BJ (cell line): ENCODE results near the gene FAAP20. TPM values are rescaled to one million over a fixed set of nuclear protein-coding genes. Genes with fewer than 3 reads are reported as not detected.
A peak's percentile ranks its signal among the peaks of the same experiment; 100 is the strongest.

ENCODE experiments used
- CTCF ChIA-PET: fragments of 350-600 bp; formaldehyde crosslinking; extraction: SDS; loops from one replicate; lab custom pipeline; 2021; ENCODE audit warnings: antibody characterized with exemption, inconsistent platforms; lab: Yijun Ruan, JAX
- POLR2A ChIA-PET: fragments of 300-600 bp; sonication (Branson Sonifier 250); formaldehyde crosslinking; extraction: SDS; loops from one replicate; lab custom pipeline; 2021; ENCODE audit warnings: antibody characterized with exemption; lab: Charles Lee
- DNase-seq: peaks from one replicate; pipeline ENCODE4 v3.0.0-alpha.2; 2011; ENCODE audit warnings: low read depth
- H3K27me3 ChIP-seq: 2 replicates; pipeline ENCODE4 v1.6.0; 2011; ENCODE audit warnings: low read length; ENCODE audit not compliant: control insufficient read depth, insufficient read depth
- H3K36me3 ChIP-seq: 2 replicates; pipeline ENCODE4 v1.5.1; 2011; ENCODE audit warnings: low read length; ENCODE audit not compliant: control insufficient read depth, insufficient read depth
- H3K4me3 ChIP-seq: 2 replicates; pipeline ENCODE4 v1.5.1; 2011; ENCODE audit warnings: low read depth, mild to moderate bottlenecking, control low read depth, low read length
- polyA plus RNA-seq: library from polyadenylated mRNA; depleted of rRNA; stranded (reverse); fragments of >200 nt; gene quantifications from 2 replicates; pipeline ENCODE4 v1.2.3, GENCODE V29; 2011
- TF ChIP-seq, protein P1 (sequence below): IDR thresholded peaks from 2 replicates; pipeline ENCODE4 v1.5.1; 2011; ENCODE audit warnings: low read depth, mild to moderate bottlenecking, control low read depth, inconsistent platforms, low read length, moderate library complexity; ENCODE audit not compliant: insufficient read depth

The FAAP20 gene
- polyA plus RNA-seq, 1 experiment: 18.7 TPM

- TF ChIP-seq, protein P1, sequence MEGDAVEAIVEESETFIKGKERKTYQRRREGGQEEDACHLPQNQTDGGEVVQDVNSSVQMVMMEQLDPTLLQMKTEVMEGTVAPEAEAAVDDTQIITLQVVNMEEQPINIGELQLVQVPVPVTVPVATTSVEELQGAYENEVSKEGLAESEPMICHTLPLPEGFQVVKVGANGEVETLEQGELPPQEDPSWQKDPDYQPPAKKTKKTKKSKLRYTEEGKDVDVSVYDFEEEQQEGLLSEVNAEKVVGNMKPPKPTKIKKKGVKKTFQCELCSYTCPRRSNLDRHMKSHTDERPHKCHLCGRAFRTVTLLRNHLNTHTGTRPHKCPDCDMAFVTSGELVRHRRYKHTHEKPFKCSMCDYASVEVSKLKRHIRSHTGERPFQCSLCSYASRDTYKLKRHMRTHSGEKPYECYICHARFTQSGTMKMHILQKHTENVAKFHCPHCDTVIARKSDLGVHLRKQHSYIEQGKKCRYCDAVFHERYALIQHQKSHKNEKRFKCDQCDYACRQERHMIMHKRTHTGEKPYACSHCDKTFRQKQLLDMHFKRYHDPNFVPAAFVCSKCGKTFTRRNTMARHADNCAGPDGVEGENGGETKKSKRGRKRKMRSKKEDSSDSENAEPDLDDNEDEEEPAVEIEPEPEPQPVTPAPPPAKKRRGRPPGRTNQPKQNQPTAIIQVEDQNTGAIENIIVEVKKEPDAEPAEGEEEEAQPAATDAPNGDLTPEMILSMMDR: no peak
- peaks cover 6% of the 10 kb centered on the region for H3K36me3 ChIP-seq
- CTCF ChIA-PET: interaction anchor here (1.0 to 1.7 kb wide), 4 partner anchors 19 to 154 kb away, joined by 3 to 5 read pairs (median 4); no protein-coding TSS in a partner anchor
- no peak for DNase-seq
- H3K4me3 ChIP-seq: peak overlapping the region; percentile 91
- H3K27me3 ChIP-seq: no peaks in the 10 kb centered on the region
- POLR2A ChIA-PET: interaction anchor here (0.6 to 1.0 kb wide), 2 partner anchors 19 to 164 kb away, joined by 3 to 4 read pairs; partner anchors contain the start of gene RER1
Measured at GRCh38 chr1:2227346-2228156, 33.0 kb upstream of the FAAP20 start.

DNA sequence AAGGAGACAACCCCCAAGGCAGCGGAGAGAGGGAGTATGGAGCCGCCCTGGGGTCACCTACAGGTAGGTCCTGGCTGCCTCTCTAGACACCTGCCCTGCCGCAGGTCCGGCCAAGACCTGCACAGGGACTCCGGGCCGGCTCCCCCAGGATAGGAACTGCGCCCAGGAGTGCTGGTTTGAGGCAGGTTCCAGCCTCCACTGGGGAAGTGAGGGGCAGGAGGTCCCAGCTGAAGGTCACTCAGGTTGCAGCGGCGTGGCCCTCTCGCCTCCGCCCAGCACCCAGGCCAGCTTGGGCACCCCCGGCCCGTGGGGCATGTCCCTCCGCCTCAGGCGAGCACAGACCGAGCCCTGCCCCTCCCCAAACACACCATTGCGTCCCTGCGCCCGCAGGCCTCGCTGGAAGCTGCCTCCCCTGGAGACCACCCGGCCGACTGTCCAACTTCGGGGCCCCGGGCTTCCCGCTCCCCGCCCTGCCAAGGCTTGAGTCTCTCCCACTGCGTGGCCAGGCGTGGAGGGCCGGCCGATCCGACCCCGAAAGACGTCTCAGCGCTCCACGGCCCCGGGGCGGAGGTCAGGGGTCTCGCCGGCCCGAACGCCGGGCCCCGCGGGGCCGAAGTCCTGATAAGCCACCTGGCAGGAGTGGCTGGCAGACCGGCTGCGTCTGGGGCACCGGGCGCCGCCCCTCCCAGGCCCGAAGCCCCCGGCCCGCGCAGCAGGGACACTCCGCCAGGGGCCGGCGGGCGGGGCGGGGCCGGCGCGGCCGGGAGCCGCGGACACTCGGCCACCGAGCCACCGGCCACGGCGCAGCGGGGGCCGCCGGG lies 32.2 kb upstream of the FAAP20 start:
- TF ChIP-seq, protein P1: no peak
- CTCF ChIA-PET: interaction anchor here (0.7 to 1.7 kb wide), 4 partner anchors 32 to 1541 kb away, joined by 3 to 5 read pairs (median 4); no protein-coding TSS in a partner anchor

GRCh38 chr1:2224631-2225428 lies 30.3 kb upstream of the FAAP20 start:
- Histone ChIP-seq H3K36me3 (peaks cover 6% of the 10 kb centered on the region; the same call in 1 of the 2 replicates), H3K27me3 (peaks cover 1% of the 10 kb centered on the region; the same call in 1 of the 2 replicates), H3K4me3 (no peak overlapping the region)
- TF ChIP-seq, protein P1: no peak
- ChIA-PET CTCF (interaction anchor here (1.0 to 2.4 kb wide), 4 partner anchors 12 to 157 kb away, joined by 3 to 12 read pairs (median 6); partner anchors contain the start of gene FAAP20), POLR2A (no interaction called here)
- DNase-seq: no peak

More for the DNA sequence above, 32.2 kb upstream of the FAAP20 start:
- POLR2A ChIA-PET: no interaction called here
- Histone ChIP-seq H3K36me3 (peaks cover 6% of the 10 kb centered on the region), H3K4me3 (peak overlapping the region; percentile 91), H3K27me3 (no peaks in the 10 kb centered on the region)
- DNase-seq: no peak

GRCh38 chr1:2224170-2224584 lies 29.6 kb upstream of the FAAP20 start:
- ChIA-PET POLR2A (no interaction called here), CTCF (interaction anchor here (1.0 to 2.4 kb wide), 4 partner anchors 11 to 158 kb away, joined by 3 to 12 read pairs (median 6); partner anchors contain the start of gene FAAP20)
- Histone ChIP-seq H3K36me3 (peaks cover 1% of the 10 kb centered on the region; the same call in 1 of the 2 replicates), H3K27me3 (peaks cover 1% of the 10 kb centered on the region; the same call in 1 of the 2 replicates), H3K4me3 (no peak overlapping the region)
- TF ChIP-seq, protein P1: no peak
- no peak for DNase-seq
